SK-N-SH (cell line): Measurements from ENCODE around the gene NHS. TPM values are rescaled to one million over a fixed set of nuclear protein-coding genes. Genes with fewer than 3 reads are reported as not detected.
A peak's percentile ranks its signal among the peaks of the same experiment; 100 is the strongest.

Source experiments
- CTCF ChIA-PET: fragments of 300-600, 350-600 bp; formaldehyde crosslinking; extraction: SDS; loops from one replicate; lab custom pipeline; 2021; lab: Yijun Ruan, JAX
- POLR2A ChIA-PET: fragments of 350-600 bp; sonication (Branson Sonifier 250); formaldehyde crosslinking; extraction: SDS; loops from one replicate; lab custom pipeline; 2020; ENCODE audit warnings: antibody characterized with exemption, inconsistent platforms; lab: Yijun Ruan, JAX
- DNase-seq: peaks from one replicate; pipeline ENCODE4 v3.0.0; 2012
- H2AFZ ChIP-seq: fragments of 200-600 bp; sonication (generic); 2 replicates; pipeline ENCODE4 v1.8.1; 2016; ENCODE audit warnings: antibody characterized with exemption, mild to moderate bottlenecking, low read depth
- H3F3A ChIP-seq: fragments of 200-600 bp; sonication (generic); replicated peaks from 2 replicates; pipeline ENCODE3; 2016; ENCODE audit warnings: antibody characterized with exemption, mild to moderate bottlenecking; ENCODE audit not compliant: insufficient read depth
- H3K27ac ChIP-seq, 2 experiments: fragments of 200-500 bp in 1 of 2; fragments of 200-600 bp in 1 of 2; sonication (Bioruptor generic) in 1 of 2; sonication (generic), shearing (Covaris generic) in 1 of 2; 2 replicates each; pipeline versions ENCODE4 v1.5.1 to v1.6.1; 2014 to 2016; ENCODE audit warnings: low read depth in 2 of 2, inconsistent platforms in 1 of 2, low read length in 1 of 2, mild to moderate bottlenecking in 1 of 2, mixed read lengths in 1 of 2
- H3K27me3 ChIP-seq: fragments of 200-600 bp; sonication (generic), shearing (Covaris generic); 2 replicates; pipeline ENCODE4 v1.6.1; 2016; ENCODE audit warnings: mixed run types; ENCODE audit not compliant: insufficient read depth
- H3K36me3 ChIP-seq, 2 experiments: fragments of 200-500 bp in 1 of 2; fragments of 200-600 bp in 1 of 2; sonication (Bioruptor generic) in 1 of 2; sonication (generic) in 1 of 2; replicated peaks in 1 of 2; 2 replicates each; pipeline versions ENCODE3 to v1.5.1; 2014 to 2016; ENCODE audit warnings: low read length in 1 of 2, mild to moderate bottlenecking in 1 of 2; ENCODE audit not compliant: insufficient read depth in 2 of 2, control insufficient read depth in 1 of 2
- H3K4me1 ChIP-seq, 2 experiments: fragments of 200-500 bp in 1 of 2; fragments of 200-600 bp in 1 of 2; sonication (Bioruptor generic) in 1 of 2; sonication (generic), shearing (Covaris generic) in 1 of 2; 2 replicates each; pipeline versions ENCODE4 v1.5.1 to v1.6.1; 2014 to 2016; ENCODE audit warnings: low read depth in 1 of 2, low read length in 1 of 2, mixed run types in 1 of 2; ENCODE audit not compliant: insufficient read depth in 2 of 2, control insufficient read depth in 1 of 2
- H3K4me2 ChIP-seq: fragments of 200-600 bp; sonication (generic), shearing (Covaris generic); 2 replicates; pipeline ENCODE4 v1.6.1; 2017; ENCODE audit warnings: mixed run types
- H3K4me3 ChIP-seq, 2 experiments: fragments of 200-500 bp in 1 of 2; fragments of 200-600 bp in 1 of 2; sonication (Bioruptor generic) in 1 of 2; sonication (generic), shearing (Covaris generic) in 1 of 2; 2 replicates each; pipeline versions ENCODE4 v1.5.1 to v1.8.1; 2014 to 2016; ENCODE audit warnings: low read depth in 2 of 2, inconsistent platforms in 1 of 2, low read length in 1 of 2, mild to moderate bottlenecking in 1 of 2, mixed read lengths in 1 of 2, moderate library complexity in 1 of 2
- H3K79me2 ChIP-seq: fragments of 200-600 bp; sonication (generic); 2 replicates; pipeline ENCODE4 v1.8.1; 2017; ENCODE audit warnings: mild to moderate bottlenecking; ENCODE audit not compliant: insufficient read depth
- H3K9ac ChIP-seq: fragments of 200-600 bp; sonication (generic); 2 replicates; pipeline ENCODE4 v1.6.1; 2017; ENCODE audit warnings: mixed run types
- H3K9me2 ChIP-seq: fragments of 200-600 bp; sonication (generic); 2 replicates; pipeline ENCODE4 v1.6.1; 2017; ENCODE audit warnings: mixed run types
- H3K9me3 ChIP-seq: fragments of 200-600 bp; sonication (generic); 2 replicates; pipeline ENCODE4 v1.6.1; 2017; ENCODE audit warnings: mixed run types, mild to moderate bottlenecking, moderate library complexity
- H4K20me1 ChIP-seq: fragments of 200-600 bp; sonication (generic); 2 replicates; pipeline ENCODE4 v1.6.1; 2017; ENCODE audit warnings: mild to moderate bottlenecking, mixed run types; ENCODE audit not compliant: insufficient read depth
- ELF1 ChIP-seq: IDR thresholded peaks from 2 replicates; pipeline ENCODE4 v1.4.0; 2012
- EP300 ChIP-seq, 2 experiments: IDR thresholded peaks; 2 replicates each; pipeline versions ENCODE4 v1.4.0 to v1.6.1; 2012; ENCODE audit warnings: borderline replicate concordance in 1 of 2, low read depth in 1 of 2, low read length in 1 of 2
- IRF3 ChIP-seq: fragments of 150-350 bp; IDR thresholded peaks from 2 replicates; pipeline ENCODE4 v1.6.1; 2016; ENCODE audit warnings: mild to moderate bottlenecking, low read depth, low read length
- MEF2A ChIP-seq: IDR thresholded peaks from 2 replicates; pipeline ENCODE4 v1.4.0; 2012; ENCODE audit warnings: low read depth, borderline replicate concordance
- MXI1 ChIP-seq: IDR thresholded peaks from 2 replicates; pipeline ENCODE4 v1.6.1; 2012; ENCODE audit warnings: mild to moderate bottlenecking, low read depth, low read length, improper control_type of control experiment
- NFIC ChIP-seq: IDR thresholded peaks from 2 replicates; pipeline ENCODE4 v1.4.0; 2012; ENCODE audit warnings: borderline replicate concordance
- RAD21 ChIP-seq: IDR thresholded peaks from 2 replicates; pipeline ENCODE4 v1.6.1; 2012; ENCODE audit warnings: mild to moderate bottlenecking, low read length
- RFX5 ChIP-seq: IDR thresholded peaks from 2 replicates; pipeline ENCODE4 v1.6.1; 2012; ENCODE audit warnings: mild to moderate bottlenecking, improper control_type of control experiment, low read length
- TCF12 ChIP-seq: IDR thresholded peaks from 2 replicates; pipeline ENCODE4 v1.4.0; 2012
- TEAD4 ChIP-seq: IDR thresholded peaks from 2 replicates; pipeline ENCODE4 v1.4.0; 2012; ENCODE audit warnings: mild to moderate bottlenecking, borderline replicate concordance; ENCODE audit not compliant: insufficient read depth
- ZBTB33 ChIP-seq: IDR thresholded peaks from 2 replicates; pipeline ENCODE4 v1.4.0; 2012; ENCODE audit warnings: low read depth, borderline replicate concordance
- WGBS: methylation state at CpG from one replicate; pipeline ENCODE4 v1.1.6; 2017; ENCODE audit warnings: low lambda C conversion rate; 5-methylcytosine and 5-hydroxymethylcytosine counted together
- polyA plus RNA-seq, 3 experiments: library from polyadenylated mRNA; depleted of rRNA; stranded (reverse); fragments of >200 nt; gene quantifications; 2 replicates each; pipeline ENCODE4 v1.2.3, GENCODE V29; 2012

NHS gene
- polyA plus RNA-seq, 1 of the 3 experiments (the other 2 are of a cell fraction): 1.0 TPM

- no peaks in the 10 kb centered on the region for H3K36me3 ChIP-seq
- H3K27ac ChIP-seq: peak overlapping the region; percentile 45 to 68; a peak in 3 of 4 replicates
- peak; percentile 17 for DNase-seq
- no peak overlapping the region for H3K9ac ChIP-seq
- ChIA-PET POLR2A (no interaction called here), CTCF (no interaction called here)
- WGBS: 25% methylated on average over 6 of the region's 6 CpGs
- peaks cover 0 to 8% of the 10 kb centered on the region in 2 experiments; a peak in 1 of 4 replicates for H3K4me1 ChIP-seq
- H3F3A ChIP-seq: peaks cover 4% of the 10 kb centered on the region
- no peak overlapping the region for H2AFZ ChIP-seq
- peak overlapping the region; percentile 12; the same call in 1 of the 2 replicates for H3K4me2 ChIP-seq
- peak; percentile 11; the same call in 1 of the 2 replicates for TF ChIP-seq TCF12
- TF ChIP-seq ELF1: no peak
- peak; percentile 56 for TF ChIP-seq NFIC
- TF ChIP-seq TEAD4: no peak
- no peaks in the 10 kb centered on the region for H3K79me2 ChIP-seq
- no peak overlapping the region for H3K4me3 ChIP-seq
- H3K9me3 ChIP-seq: no peaks in the 10 kb centered on the region
- no peaks in the 10 kb centered on the region for H3K9me2 ChIP-seq
- no peaks in the 10 kb centered on the region for H4K20me1 ChIP-seq
- no peaks in the 10 kb centered on the region for H3K27me3 ChIP-seq
Measured at GRCh38 chrX:17597836-17598439, 222.9 kb downstream of the NHS start.

GRCh38 chrX:17601441-17602200 is 226.6 kb downstream of the NHS start:
- Histone ChIP-seq H4K20me1 (no peaks in the 10 kb centered on the region), H3K27ac (no peak overlapping the region), H3K9ac (no peak overlapping the region), H3K36me3 (no peaks in the 10 kb centered on the region), H2AFZ (no peak overlapping the region), H3K4me1 (peaks cover 0 to 8% of the 10 kb centered on the region in 2 experiments; a peak in 1 of 4 replicates), H3K4me2 (no peak overlapping the region), H3K9me3 (no peaks in the 10 kb centered on the region), H3K79me2 (no peaks in the 10 kb centered on the region), H3F3A (no peaks in the 10 kb centered on the region), H3K9me2 (no peaks in the 10 kb centered on the region), H3K4me3 (no peak overlapping the region), H3K27me3 (no peaks in the 10 kb centered on the region)
- CTCF ChIA-PET: no interaction called here
- no peak for DNase-seq
- 63% methylated on average over 6 of the region's 6 CpGs for WGBS
- TF ChIP-seq MXI1 (no peak), RAD21 (no peak), IRF3 (no peak), MEF2A (no peak), RFX5 (no peak), EP300 (IDR thresholded peaks at IDR 0.05; ENCODE audit: borderline replicate concordance in 1 of 2, low read depth in 1 of 2, low read length in 1 of 2) (no peak), ZBTB33 (no peak)
- POLR2A ChIA-PET: no interaction called here
